SW480 (cell line): ENCODE measurements around the gene SPEM2.

Experiments
- DNase-seq: peaks from one replicate; pipeline ENCODE4 v3.0.0-alpha.2; 2016; ENCODE audit warnings: low spot score

The SPEM2 gene

DNA sequence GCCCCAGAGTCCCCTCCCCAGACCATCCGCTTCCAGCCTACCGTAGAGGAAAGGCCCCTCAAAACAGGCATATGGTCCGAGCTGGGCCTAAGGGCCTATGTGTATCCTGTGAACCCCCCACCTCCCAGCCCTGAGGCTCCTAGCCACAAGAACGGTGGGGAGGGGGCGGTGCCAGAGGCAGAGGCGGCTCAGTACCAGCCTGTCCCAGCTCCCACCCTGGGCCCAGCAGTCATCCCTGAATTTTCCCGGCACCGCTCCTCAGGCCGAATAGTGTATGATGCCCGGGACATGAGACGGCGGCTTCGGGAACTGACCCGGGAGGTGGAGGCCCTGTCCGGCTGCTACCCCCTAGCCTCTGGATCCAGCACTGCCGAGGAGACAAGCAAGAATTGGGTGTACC lies 4.2 kb upstream of the SPEM2 start:
- DNase-seq, result no peak

GRCh38 chr17:7423679-7424078 lies 1.7 kb upstream of the SPEM2 start:
- no peak for DNase-seq

- no peak for DNase-seq
These were observed 340 bp downstream of the SPEM2 start for GRCh38 chr17:7425756-7426155.

DNA sequence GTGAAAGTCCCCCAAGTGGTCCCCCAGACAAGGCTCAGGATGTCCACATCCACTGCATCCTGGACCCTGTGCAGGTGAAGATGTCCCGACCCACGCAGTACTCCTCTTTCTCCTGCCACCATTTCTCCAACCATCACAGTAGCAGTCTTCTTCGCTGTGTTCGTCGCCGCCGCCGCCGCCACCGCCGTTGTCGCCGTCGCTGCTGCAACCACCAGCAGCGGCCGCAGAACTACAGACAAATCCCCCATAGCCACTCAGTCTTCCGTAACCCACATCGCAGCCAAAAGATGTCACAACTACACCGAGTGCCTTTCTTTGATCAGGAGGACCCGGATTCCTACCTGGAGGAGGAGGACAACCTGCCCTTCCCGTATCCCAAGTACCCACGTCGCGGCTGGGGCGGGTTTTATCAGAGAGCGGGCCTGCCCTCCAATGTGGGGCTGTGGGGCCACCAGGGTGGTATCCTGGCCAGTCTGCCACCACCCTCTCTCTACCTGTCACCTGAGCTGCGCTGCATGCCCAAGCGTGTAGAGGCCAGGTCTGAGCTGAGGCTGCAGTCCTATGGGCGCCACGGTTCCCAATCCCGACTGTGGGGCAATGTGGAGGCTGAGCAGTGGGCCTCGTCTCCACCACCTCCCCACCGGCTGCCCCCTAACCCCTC lies 917 bp downstream of the SPEM2 start:
- no peak for DNase-seq

DNA sequence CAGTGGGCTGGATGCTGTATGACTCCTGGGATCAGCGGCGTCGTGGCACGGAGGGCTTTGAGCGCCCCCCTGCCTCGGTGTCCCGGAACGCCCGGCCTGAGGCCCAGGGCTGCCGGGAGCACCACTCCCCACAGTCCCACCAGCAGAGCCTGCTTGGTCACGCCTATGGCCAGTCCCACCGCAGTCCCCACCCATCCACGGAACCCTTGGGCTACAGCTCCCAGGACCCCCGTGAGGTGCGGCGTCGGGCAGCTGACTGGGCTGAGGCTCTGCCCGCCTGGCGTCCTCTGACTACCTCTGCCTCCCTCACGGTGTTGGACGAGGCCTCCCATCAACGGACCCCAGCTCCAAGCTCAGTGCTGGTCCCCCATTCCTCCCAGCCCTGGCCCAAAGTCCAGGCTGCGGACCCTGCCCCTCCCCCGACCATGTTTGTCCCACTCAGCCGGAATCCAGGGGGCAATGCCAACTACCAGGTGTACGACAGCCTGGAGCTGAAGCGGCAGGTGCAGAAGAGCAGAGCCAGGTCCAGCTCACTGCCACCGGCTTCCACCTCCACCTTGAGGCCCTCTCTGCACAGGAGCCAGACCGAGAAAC lies 1.6 kb downstream of the SPEM2 start:
- DNase-seq, result no peak

DNA sequence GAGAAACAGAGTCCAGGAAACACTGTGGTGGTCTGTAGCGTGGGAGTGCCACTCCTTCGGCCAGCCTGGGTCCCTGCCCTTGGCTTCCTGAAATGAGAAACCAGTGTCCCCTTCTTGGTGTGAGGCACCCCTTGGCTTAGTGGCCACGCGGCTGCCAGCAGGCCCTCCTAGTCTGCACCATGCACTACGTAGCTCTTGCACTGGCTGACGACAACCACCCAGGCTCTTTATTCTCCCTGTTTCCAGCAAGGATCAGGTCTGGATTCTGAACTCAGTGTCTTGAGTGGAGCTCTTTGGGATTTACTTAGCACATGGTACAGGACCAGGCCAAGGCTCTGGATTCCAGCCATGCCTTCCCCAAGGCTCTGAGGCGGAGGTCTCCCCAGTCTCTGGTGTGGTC lies 2.1 kb downstream of the SPEM2 start:
- no peak for DNase-seq

DNA sequence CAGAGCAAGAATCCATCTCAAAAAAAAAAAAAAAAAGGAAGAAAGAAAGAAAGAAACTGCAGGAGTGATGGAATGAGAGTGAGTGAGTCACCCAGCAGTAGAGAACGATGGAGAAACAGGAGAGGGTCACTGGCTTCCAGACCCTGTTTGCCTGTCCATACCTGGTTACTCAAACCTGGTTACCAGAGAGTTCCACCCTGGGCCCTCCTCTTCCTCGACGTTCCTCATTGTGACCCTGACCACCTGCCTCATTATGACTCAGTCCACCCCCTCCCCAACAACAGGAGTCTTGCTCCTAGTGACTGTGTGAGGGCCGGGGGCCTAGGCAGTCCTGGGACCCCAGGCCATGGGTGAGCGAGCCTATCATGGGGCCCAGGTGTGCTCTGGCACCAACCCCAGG lies 3.1 kb downstream of the SPEM2 start, which contains the start of gene SPEM3:
SPEM3 (plus strand) TSS at position 301 of the 400 bp plus-strand sequence; CDS start at position 347, 46 bp downstream.
- DNase-seq, result no peak

GRCh38 chr17:7429722-7430121 lies 4.3 kb downstream of the SPEM2 start:
- DNase-seq, result no peak

GRCh38 chr17:7431231-7431630 lies 5.8 kb downstream of the SPEM2 start:
- DNase-seq, result no peak

DNA sequence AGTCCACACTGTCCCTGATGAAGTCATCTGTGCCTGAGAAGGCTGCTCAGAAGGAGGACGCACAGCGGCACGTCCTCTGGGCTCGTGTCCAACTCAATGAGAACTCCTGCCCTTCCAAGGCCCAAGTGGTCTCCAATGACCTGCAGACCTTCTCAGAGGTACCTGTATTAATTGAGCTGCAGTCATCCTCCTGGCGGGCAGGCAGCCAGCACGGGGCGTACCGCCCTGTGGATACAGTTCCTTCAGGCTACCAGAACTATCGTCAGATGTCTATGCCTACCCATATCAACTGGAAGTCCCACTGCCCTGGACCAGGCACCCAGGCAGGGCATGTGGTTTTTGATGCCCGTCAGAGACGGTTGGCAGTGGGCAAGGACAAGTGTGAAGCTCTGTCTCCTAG lies 6.9 kb downstream of the SPEM2 start:
- no peak for DNase-seq

DNA sequence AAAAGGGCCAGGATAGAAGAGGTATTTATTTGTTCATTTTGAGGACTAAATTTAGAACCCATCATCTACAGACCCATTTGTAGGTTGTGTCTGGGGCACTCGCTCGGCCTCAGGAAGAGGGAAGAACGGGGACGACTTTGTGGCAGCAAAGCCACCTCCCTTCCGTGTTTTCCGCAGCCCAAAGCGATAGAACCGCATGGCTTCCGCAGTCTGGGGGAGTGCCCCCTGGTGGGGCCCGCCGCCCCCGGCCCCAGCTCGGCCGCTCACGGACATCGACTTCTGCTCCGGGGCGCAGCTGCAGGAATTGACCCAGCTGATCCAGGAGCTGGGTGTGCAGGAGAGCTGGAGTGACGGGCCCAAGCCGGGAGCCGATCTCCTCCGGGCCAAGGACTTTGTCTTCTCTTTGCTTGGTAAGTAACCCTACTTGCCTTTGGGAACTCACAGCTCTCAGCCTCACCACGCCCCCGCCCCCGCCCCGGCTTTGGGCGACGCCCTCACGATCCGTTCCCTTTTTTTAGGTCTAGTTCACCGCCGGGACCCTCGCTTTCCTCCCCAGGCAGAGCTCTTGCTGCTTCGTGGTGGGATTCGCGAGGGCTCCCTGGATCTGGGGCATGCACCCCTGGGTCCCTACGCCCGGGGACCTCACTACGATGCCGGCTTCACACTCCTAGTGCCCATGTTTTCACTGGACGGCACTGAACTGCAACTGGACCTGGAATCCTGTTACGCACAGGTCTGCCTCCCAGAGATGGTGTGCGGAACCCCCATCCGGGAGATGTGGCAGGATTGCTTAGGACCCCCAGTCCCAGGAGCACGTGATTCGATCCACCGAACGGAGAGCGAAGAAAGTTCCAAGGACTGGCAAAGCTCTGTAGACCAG lies 10.5 kb downstream of the SPEM2 start:
- peak; percentile 78 for DNase-seq

DNA sequence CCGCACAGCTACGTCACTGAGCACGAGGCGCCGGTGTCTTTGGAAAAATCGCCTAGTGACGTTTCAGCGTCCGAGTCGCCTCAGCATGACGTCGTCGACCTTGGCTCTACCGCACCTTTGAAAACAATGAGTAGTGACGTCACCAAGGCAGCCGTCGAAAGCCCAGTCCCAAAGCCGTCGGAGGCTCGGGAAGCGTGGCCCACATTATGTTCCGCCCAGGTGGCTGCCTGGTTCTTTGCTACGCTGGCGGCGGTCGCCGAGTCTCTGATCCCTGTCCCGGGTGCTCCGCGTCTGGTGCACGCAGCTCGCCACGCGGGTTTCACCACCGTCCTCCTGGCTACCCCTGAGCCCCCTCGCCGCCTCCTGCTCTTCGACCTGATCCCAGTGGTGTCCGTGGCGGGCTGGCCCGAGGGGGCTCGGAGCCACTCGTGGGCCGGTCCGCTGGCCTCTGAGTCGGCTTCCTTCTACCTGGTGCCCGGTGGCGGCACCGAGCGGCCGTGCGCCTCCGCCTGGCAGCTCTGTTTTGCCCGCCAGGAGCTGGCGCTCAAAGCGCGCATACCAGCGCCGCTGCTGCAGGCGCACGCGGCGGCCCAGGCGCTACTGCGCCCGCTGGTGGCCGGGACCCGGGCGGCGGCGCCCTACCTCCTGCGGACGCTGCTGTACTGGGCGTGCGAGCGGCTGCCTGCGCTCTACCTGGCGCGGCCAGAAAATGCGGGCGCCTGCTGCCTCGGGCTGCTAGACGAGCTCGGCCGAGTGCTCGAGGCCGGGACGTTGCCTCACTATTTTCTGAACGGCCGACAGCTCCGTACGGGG lies 11.3 kb downstream of the SPEM2 start:
- peak; percentile 88 for DNase-seq

- no peak for DNase-seq
These were observed 12.0 kb downstream of the SPEM2 start for GRCh38 chr17:7437369-7437863.

- DNase-seq, result no peak
These were observed 12.7 kb downstream of the SPEM2 start for GRCh38 chr17:7437950-7438614.

DNA sequence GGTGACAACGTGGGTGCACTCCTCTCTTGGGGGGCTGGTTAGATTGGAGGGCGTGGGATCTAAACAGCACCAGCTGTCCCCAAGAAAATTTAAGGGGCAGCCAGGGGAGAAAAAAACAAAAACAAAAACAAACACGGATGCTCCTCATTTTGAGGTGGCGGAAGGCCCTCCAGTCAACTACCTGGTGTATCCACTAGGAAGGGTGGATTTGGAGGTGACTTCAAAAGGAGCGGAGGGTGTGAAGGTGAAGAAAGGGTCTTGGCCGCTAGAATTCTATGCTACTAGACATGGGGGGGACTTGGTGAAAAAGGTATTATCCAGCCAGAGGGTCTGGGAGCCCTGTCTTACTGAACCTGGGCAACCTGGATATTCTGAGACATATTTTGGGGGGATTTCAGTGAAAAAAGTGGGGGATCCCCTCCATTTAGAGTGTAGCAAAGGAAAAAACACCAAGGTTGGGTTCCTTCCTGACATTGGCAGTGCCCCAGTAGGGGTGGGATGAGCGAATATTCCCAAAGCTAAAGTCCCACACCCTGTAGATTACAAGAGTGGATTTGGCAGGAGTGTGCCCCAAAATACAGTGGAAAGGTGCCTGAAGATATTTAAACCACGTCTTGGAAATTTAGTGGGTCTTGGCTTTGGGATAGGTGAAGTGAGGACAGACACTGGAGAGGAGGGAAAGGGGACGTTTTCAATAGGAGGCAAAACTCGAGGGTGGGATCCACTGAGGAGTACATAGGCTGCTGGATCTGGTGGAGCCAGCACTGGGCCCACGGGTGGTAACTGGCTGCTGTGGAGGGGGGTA lies 13.4 kb downstream of the SPEM2 start:
- no peak for DNase-seq

- DNase-seq, result no peak
These were observed 14.2 kb downstream of the SPEM2 start, which contains the start of gene FGF11 for GRCh38 chr17:7439462-7440112. Gene FGF11 (plus strand): TSS chr17:7439512. CDS start chr17:7439621, 109 bp downstream.

GRCh38 chr17:7440113-7440833 lies 14.9 kb downstream of the SPEM2 start:
- DNase-seq, result peak; percentile 52

- DNase-seq, result no peak
These were observed 15.4 kb downstream of the SPEM2 start for GRCh38 chr17:7440834-7441195.

GRCh38 chr17:7441266-7441665 lies 15.8 kb downstream of the SPEM2 start:
- DNase-seq, result no peak
